Skin epidermis (tissue), 12 donors: ENCODE data around the gene VPS35.

Source experiments
- H3K27ac ChIP-seq, 21 experiments: fragments of 200-600 bp; sonication (generic) in 11 of 21; one replicate each; pipeline ENCODE4 v1.5.0; 2020; ENCODE audit warnings: mild to moderate bottlenecking in 3 of 21, inconsistent platforms in 2 of 21, moderate library complexity in 2 of 21
- H3K4me3 ChIP-seq, 7 experiments: fragments of 200-600 bp; sonication (generic) in 2 of 7; one replicate each; pipeline ENCODE4 v1.5.0; 2020; ENCODE audit warnings: inconsistent platforms in 2 of 7, mild to moderate bottlenecking in 2 of 7, moderate library complexity in 1 of 7

VPS35 gene

GRCh38 chr16:46714797-46715591 lies 26.0 kb upstream of the VPS35 start:
- Histone ChIP-seq H3K4me3 (no peak overlapping the region), H3K27ac (no peak overlapping the region)

- Histone ChIP-seq H3K27ac (no peak overlapping the region), H3K4me3 (no peak overlapping the region)
Measured at GRCh38 chr16:46713634-46714033, 24.7 kb upstream of the VPS35 start.

GRCh38 chr16:46712911-46713310 lies 23.9 kb upstream of the VPS35 start:
- Histone ChIP-seq H3K27ac (peak overlapping the region in 1 of 21 experiments; percentile 29), H3K4me3 (no peak overlapping the region)

GRCh38 chr16:46711106-46712058 lies 22.4 kb upstream of the VPS35 start:
- H3K4me3 ChIP-seq: no peak overlapping the region

GRCh38 chr16:46709469-46710005 lies 20.6 kb upstream of the VPS35 start:
- Histone ChIP-seq H3K27ac (peak overlapping the region in 1 of 21 experiments; percentile 19), H3K4me3 (no peak overlapping the region)

More at GRCh38 chr16:46711106-46712058, 22.4 kb upstream of the VPS35 start:
- H3K27ac ChIP-seq: no peak overlapping the region

GRCh38 chr16:46706642-46707041 lies 17.7 kb upstream of the VPS35 start:
- no peak overlapping the region for H3K27ac ChIP-seq
- H3K4me3 ChIP-seq: no peak overlapping the region

- H3K4me3 ChIP-seq: no peak overlapping the region
- H3K27ac ChIP-seq: no peak overlapping the region
Measured at GRCh38 chr16:46702030-46702429, 13.1 kb upstream of the VPS35 start.

GRCh38 chr16:46701615-46702014 lies 12.6 kb upstream of the VPS35 start:
- no peak overlapping the region for H3K27ac ChIP-seq
- no peak overlapping the region for H3K4me3 ChIP-seq

- Histone ChIP-seq H3K27ac (no peak overlapping the region), H3K4me3 (no peak overlapping the region)
Measured at GRCh38 chr16:46700048-46700447, 11.1 kb upstream of the VPS35 start.

- Histone ChIP-seq H3K4me3 (no peak overlapping the region), H3K27ac (no peak overlapping the region)
Measured at GRCh38 chr16:46696957-46697356, 8.0 kb upstream of the VPS35 start.

GRCh38 chr16:46695937-46696336 lies 7.0 kb upstream of the VPS35 start:
- no peak overlapping the region for H3K27ac ChIP-seq

GRCh38 chr16:46693598-46693997 lies 4.6 kb upstream of the VPS35 start:
- Histone ChIP-seq H3K27ac (no peak overlapping the region), H3K4me3 (no peak overlapping the region)

More at GRCh38 chr16:46695937-46696336, 7.0 kb upstream of the VPS35 start:
- no peak overlapping the region for H3K4me3 ChIP-seq

GRCh38 chr16:46691726-46692125 lies 2.7 kb upstream of the VPS35 start:
- no peak overlapping the region for H3K27ac ChIP-seq

GRCh38 chr16:46690281-46691178 lies 1.6 kb upstream of the VPS35 start:
- peak overlapping the region in 11 of 21 experiments; percentile 4 to 96 (median 89) for H3K27ac ChIP-seq
- H3K4me3 ChIP-seq: peak overlapping the region; percentile 70 to 97 (median 87)

More at GRCh38 chr16:46691726-46692125, 2.7 kb upstream of the VPS35 start:
- no peak overlapping the region for H3K4me3 ChIP-seq

GRCh38 chr16:46689365-46690280 lies 645 bp upstream of the VPS35 start, which contains the start of gene ORC6:
Gene ORC6, plus strand, starts transcription at chr16:46689659. Its CDS starts 47 bp downstream, at chr16:46689706.
- H3K27ac ChIP-seq: peak within 1 kb of the TSS; percentile 69 to 96 (median 90)
- H3K4me3 ChIP-seq: peak within 1 kb of the TSS; percentile 70 to 97 (median 87)

GRCh38 chr16:46688101-46688653 lies 801 bp downstream of the VPS35 start:
- peak overlapping the region; percentile 69 to 96 (median 90) for H3K27ac ChIP-seq
- H3K4me3 ChIP-seq: peak overlapping the region; percentile 70 to 97 (median 87)

GRCh38 chr16:46687486-46687885 lies 1.5 kb downstream of the VPS35 start:
- peak overlapping the region in 5 of 7 experiments; percentile 70 to 97 (median 87) for H3K4me3 ChIP-seq

More at GRCh38 chr16:46687486-46687885, 1.5 kb downstream of the VPS35 start:
- peak overlapping the region in 5 of 21 experiments; percentile 87 to 93 (median 88) for H3K27ac ChIP-seq
